ENCODE results near the gene HS3ST3A1.
"Not testable (repeated sequence)": the region's sequence is repeated elsewhere in the genome, so short reads cannot be mapped to it uniquely, and the experiment has no call there.

HS3ST3A1 gene

GRCh38 chr17:13569398-13570123, 32.2 kb downstream of the HS3ST3A1 start:
- no peak for DNase-seq

DNA sequence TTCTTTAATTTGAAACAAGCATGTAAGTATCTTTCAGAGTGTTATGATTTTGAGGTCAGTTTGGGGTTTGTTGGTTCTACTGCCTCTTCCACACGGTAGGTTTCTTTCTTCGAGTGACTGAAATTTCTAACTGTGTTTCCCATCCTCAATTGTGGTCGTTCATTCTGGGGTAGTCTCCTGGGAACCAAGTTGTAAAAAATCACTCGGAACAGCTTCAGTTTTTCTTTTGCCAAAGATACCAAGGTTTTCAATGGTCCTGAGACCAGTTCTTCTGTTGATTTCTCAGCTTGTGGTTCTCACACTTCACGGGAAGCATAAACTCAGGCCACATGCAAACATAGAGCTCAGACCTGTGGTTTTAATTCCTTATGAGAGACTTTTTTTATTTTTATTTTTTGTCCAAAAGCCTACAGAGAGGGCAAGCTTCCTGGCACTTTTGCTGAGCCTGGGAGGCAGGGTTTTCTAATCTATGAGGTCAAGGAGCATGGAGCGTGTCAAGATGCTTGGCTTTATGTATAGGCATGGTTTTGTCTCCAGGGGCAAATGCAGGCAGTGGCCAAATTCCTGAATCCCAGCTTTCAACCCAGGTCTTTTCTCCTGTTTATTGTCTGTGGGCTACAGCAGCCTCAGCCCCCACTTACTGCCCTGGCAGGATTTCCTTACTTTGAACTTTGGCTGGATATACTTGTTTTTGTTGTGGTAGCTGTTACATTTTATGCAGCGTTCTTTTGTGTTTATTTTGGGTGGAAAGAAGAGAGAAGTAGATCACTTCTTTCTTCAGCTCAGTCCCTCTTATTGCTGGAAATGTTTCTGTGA, 32.9 kb downstream of the HS3ST3A1 start:
- DNase-seq, result no peak

- DNase-seq, result no peak
These were observed 37.9 kb downstream of the HS3ST3A1 start for GRCh38 chr17:13563866-13564265.

GRCh38 chr17:13562271-13562800, 39.4 kb downstream of the HS3ST3A1 start:
- DNase-seq, result no peak

- no peak for DNase-seq
These were observed 40.0 kb downstream of the HS3ST3A1 start for GRCh38 chr17:13561606-13562270.

DNA sequence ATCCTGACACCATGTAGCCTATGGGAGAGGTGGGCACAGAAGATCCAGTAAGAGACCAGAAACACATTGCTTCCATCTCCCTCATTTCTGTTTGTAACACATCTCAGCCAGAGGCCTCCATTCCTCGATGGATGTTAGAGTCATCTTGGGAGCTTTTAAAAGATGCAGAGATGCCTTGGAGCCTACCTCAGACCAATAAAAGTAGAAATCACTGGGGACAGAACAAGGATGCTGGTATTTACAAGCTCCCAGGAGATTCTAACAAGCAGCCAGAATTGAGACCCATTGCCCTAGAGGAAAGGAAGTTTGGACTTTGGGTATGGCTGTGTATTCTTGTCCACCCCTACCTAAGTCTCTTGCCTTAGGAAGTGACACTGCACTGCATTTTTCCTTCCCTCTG, 40.8 kb downstream of the HS3ST3A1 start:
- no peak for DNase-seq

DNA sequence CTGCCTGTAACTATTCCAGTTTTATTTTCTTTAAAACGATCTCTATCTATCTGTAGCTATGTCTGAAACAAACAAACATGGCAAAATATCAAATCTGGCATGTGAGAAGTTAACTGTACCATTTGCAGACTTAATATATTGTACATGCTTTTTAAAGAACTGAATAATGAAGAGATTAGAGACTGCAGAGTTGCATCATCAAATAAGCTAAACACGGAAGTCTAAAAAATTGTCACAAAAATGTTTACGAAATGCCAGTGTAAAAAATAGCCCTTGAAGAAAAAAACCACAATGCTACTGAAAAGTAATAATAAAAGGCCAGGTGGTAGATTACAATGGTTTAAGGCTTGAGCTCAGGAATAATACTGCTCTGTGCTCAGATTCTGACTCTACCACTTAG, 43.1 kb downstream of the HS3ST3A1 start:
- no peak for DNase-seq

DNA sequence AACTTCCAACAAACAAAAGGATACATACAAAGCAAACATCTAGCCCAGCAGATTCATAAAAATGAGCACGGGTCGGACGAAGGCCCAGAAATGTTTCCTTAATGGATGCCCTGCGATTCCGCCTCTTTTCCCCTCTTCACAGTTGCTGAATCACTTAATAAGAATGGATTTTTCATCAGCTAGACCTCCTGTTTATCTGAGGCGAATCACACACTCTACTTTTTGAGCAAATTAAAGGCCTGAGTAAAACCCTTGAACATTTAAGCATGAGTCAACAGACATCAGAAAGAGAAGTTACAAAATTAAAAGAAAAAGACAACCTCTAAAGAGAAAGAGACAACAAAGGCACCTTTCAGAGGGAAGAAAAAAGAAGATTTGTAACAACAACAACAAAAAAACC, 44.7 kb downstream of the HS3ST3A1 start:
- DNase-seq, result no peak

DNA sequence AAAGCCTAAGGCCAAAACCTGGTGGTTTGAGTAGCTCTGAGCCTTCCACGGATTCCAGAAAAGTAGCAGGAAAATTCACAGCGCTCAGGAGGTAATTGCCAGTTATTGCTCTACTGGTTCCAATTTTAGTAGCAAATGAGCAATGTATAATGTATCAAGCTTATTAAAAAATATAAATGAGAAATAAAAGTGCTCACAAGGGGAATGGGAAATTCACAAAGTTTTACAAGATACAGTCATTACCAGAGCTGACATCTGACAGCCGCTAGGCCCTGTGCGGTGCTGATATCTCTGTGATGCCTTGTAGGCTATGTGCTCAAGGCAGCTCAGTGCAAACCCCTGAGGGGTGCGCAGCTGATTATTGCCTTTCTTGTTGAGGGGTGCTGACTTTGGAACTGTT, 47.5 kb downstream of the HS3ST3A1 start:
- no peak for DNase-seq

DNA sequence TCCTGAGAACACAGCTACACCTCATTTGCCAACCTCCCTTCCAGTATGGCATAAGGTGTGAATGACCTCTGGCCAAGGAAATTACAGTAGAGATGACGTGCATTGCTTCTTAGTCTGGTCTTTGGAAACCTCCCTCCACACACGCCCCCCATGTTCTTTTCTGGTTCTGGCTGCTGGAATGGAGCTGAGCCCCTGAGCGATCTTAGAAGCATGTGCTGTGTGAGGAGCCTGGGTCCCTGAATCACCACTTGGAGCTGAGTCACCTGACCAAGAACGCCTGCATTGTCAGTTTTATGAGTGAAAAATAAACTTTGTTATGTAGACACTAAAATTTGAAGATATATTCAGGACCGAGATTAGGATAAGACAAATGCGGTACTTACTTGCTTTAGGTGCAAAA, 51.4 kb downstream of the HS3ST3A1 start:
- no peak for DNase-seq

DNA sequence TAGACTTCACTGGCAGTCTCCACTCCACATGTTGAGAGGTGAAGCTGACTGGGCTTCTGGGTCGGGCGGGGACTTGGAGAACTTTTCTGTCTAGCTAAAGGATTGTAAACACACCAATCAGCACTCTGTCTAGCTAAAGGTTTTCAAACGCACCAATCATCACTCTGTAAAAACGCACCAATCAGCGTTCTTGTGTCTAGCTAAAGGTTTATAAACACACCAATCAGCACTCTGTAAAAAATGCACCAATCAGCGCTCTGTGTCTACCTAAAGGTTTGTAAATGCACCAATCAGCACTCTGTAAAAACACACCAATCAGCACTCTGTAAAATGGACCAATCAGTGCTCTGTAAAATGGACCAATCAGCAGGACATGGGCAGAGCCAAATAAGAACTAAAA, 53.2 kb downstream of the HS3ST3A1 start:
- DNase-seq, result not testable (repeated sequence)

GRCh38 chr17:13546851-13547250, 54.9 kb downstream of the HS3ST3A1 start:
- DNase-seq, result no peak

GRCh38 chr17:13545941-13546340, 55.8 kb downstream of the HS3ST3A1 start:
- no peak for DNase-seq

DNA sequence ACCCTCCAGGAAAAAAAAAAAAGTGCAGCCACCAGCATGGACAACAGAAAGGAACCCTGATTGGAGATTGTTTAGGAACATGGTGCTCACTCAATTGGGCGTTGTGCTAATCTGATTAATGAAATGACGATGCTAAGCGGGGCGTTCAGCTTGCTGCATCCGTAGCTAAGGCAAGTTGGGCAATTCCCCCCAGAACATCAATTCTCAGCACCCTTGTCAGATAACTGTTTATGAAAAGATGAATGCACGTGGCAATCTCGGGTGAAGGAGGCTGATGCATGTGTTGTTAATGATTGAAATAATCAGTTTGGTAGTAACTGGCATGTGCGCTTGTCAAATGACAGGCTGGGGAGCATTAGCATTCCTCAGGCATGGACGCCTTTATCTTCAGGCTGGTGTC, 57.0 kb downstream of the HS3ST3A1 start:
- DNase-seq, result no peak

DNA sequence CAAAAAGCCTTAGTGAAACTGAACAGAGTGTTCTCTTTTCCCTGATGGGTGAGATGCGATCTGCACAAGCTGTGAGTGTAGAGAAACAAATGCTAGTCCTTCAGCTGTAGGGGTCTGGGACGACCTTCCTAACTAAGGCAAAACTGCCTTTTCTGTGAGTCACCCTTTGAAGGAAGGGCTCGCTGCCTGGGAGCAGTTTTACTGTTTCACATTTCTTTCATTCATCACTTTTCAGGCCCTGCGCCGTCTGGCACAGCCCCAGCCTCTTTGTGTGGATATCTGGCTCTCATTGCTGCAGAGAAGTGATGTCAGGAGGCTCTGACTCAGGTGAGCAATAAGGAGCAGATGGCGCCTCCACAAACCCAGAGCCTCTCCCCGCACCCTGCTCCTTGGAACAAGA, 57.4 kb downstream of the HS3ST3A1 start:
- no peak for DNase-seq

- DNase-seq, result no peak
These were observed 59.1 kb downstream of the HS3ST3A1 start for GRCh38 chr17:13542636-13543035.

- no peak for DNase-seq
These were observed 60.7 kb downstream of the HS3ST3A1 start for GRCh38 chr17:13541032-13541480.

DNA sequence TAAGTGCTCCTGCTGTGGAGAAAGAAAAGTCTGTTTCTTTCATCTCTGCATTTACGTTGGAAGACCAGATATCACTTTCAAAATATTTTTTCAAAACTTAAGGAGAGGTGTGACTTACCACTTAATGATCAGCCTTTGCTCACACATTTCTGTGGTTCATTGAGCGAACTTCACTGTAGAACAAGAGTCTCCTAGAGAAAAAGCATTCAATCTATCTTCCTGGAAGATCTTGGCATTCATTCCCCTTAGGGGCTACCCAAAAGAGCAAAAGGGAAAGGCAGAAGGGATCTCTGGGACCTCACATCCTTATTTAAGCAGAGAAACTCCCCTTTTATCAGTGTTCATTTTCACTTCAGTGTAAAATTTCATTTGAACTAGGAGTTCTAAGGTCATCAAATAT, 61.2 kb downstream of the HS3ST3A1 start:
- DNase-seq, result no peak

- no peak for DNase-seq
These were observed 62.3 kb downstream of the HS3ST3A1 start for GRCh38 chr17:13539421-13539820.

GRCh38 chr17:13538841-13539411, 62.8 kb downstream of the HS3ST3A1 start:
- DNase-seq, result no peak

GRCh38 chr17:13537871-13538643, 63.7 kb downstream of the HS3ST3A1 start:
- DNase-seq, result no peak

DNA sequence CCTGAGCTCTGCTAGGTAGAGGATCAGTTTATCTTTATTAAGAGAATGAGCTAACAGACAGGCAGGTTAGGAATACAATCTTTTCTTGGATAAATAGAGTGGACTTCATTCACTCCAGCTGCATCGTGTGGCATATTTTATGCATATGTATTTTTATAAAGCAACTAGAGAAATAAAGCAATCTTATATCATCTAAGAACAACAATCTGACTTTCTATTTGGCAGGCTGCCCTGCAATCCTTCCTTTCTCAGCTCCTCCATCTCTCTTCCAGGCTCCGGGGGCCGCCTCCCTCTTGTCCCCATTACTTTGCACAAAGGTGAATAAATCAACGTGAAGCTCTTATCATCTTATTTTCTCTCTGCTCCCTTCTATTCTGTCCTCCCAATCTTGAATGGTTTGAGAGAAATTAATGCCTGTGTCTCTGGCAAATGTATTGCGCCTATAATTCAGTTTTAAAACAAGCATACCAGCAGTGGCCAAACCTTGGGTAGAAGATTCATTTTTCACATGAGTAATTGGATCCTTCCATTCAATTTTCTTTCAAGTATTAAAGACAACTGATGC, 64.5 kb downstream of the HS3ST3A1 start:
- DNase-seq, result no peak
